Natural killer cell treated with Interleukin-12 subunit alpha and Interleukin-12 subunit beta and Interleukin-15 and Interleukin-18, amount 100 ng/mL, for 72 hours (primary cell): ENCODE measurements around the gene ERBB2. TPM values are rescaled to one million over a fixed set of nuclear protein-coding genes. Genes with fewer than 3 reads are reported as not detected.

Experiments
- ATAC-seq, 2 donors: fragments of 150-1000 bp; cut with Tn5 transposase in 1 of 2; sonication (Bioruptor Pico), chemical (Tn5 transposase) in 1 of 2; 2 replicates each; pipeline ENCODE4 v1.10.0; 2021
- DNase-seq: peaks from one replicate; pipeline ENCODE4 v3.0.0; 2022; ENCODE audit warnings: low spot score
- H3K27ac Mint-ChIP-seq, 2 donors: 1 replicate in 1 of 2; 2 replicates in 1 of 2; pipeline ENCODE4 v1.8.0; 2022; ENCODE audit warnings: mixed read lengths in 2 of 2, mild to moderate bottlenecking in 1 of 2, moderate library complexity in 1 of 2
- H3K27me3 Mint-ChIP-seq, 2 donors: 1 replicate in 1 of 2; 2 replicates in 1 of 2; pipeline ENCODE4 v1.8.0; 2022; ENCODE audit warnings: mixed read lengths in 2 of 2
- H3K36me3 Mint-ChIP-seq: one replicate; pipeline ENCODE4 v1.8.0; 2022; ENCODE audit warnings: mixed read lengths
- H3K4me1 Mint-ChIP-seq, 2 donors: 1 replicate in 1 of 2; 2 replicates in 1 of 2; pipeline ENCODE4 v1.8.0; 2022; ENCODE audit warnings: low read depth in 2 of 2, mixed read lengths in 2 of 2, mild to moderate bottlenecking in 1 of 2
- H3K4me3 Mint-ChIP-seq: one replicate; pipeline ENCODE4 v1.8.0; 2022; ENCODE audit warnings: mixed read lengths
- H3K9me3 Mint-ChIP-seq: 2 replicates; pipeline ENCODE4 v1.8.0; 2022; ENCODE audit warnings: mixed read lengths
- total RNA-seq, 2 donors: library from RNA; stranded (reverse); gene quantifications; one replicate each; pipeline ENCODE4 v1.2.3, GENCODE V29; 2022

ERBB2 gene
- total RNA-seq, 2 donors from 2014 or later, result 3.8 to 9.5 TPM

DNA sequence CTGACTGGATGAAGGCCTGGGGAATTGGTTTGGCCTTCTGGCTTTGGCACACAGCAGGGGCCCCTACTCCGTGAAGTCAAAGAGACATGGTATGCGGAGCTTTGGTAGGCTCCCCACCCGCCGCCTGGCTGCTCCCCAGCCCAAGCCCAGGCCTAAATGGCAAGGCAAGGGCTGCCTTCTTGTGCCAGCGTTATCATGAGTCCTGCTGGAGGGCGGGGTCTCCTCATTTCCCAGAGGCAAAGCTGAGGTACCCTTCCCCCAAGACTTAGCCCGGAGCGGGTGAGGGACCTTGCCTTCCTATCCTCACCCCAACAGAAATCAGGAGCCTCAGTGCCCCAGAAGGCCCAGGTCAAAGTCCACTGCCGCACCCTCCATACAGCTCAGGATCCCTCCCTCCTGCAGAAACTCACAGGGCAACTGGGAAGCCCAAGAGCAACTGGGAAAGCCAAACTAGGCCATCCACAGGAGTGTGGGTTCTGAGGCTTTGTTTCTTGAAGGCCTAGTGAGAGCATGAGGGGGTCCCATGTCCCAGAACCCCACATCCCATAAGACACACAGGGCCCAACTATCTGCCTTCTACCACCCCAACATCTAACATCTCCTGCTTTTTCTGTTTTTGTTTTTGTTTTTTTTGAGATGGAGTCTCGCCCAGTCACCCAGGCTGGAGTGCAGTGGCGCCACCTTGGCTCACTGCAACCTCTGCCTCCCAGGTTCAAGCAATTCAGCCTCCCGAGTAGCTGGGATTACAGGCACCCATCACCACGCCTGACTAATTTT, 21.3 kb upstream of the ERBB2 start:
- ATAC-seq (no peak), DNase-seq (no peak)
- Mint-ChIP-seq H3K27me3 (no peaks in the 10 kb centered on the region), H3K27ac (peak overlapping the region; percentile 94 to 98), H3K4me1 (peaks cover 56 to 58% of the 10 kb centered on the region in 2 donors), H3K4me3 (peak overlapping the region; percentile 70), H3K36me3 (no peaks in the 10 kb centered on the region), H3K9me3 (no peaks in the 10 kb centered on the region)

DNA sequence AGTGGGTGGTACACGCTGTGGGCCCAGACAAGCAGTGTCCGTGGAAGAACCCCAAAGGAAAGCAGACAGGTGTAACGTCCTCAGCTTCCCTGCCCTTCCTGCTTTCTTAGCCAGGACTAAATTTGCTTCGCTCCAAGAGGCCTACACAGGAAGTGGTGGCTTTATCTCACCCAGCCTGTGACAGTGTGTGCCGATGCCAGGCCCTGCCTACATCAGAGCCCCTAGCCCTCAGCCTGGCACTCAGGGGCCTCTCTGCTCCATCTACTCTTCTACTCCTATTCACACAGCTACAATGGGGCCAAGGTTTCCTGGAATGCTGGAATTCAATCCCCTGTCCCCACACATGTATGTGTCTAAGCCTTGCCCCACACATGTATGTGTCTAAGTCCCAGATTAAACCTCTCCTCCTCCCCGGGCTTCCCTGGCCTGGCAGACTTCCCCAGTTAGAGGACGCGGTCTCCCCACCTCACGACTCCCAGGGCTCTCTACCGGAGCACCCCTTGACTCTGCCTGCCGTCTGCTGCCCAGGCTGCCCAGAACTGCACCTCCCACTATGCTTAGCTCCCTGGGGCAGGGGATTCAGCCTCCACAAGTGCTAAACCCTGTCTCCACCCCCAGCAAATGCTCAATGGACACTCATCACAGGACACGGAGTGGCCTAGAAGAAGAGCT, 20.2 kb upstream of the ERBB2 start:
- no peak for DNase-seq
- Mint-ChIP-seq H3K27ac (peak overlapping the region; percentile 94 to 98), H3K9me3 (no peaks in the 10 kb centered on the region), H3K36me3 (no peaks in the 10 kb centered on the region), H3K27me3 (no peaks in the 10 kb centered on the region), H3K4me1 (peaks cover 58 to 61% of the 10 kb centered on the region in 2 donors), H3K4me3 (peak overlapping the region; percentile 70)
- ATAC-seq, result peak; percentile 76 to 84

DNA sequence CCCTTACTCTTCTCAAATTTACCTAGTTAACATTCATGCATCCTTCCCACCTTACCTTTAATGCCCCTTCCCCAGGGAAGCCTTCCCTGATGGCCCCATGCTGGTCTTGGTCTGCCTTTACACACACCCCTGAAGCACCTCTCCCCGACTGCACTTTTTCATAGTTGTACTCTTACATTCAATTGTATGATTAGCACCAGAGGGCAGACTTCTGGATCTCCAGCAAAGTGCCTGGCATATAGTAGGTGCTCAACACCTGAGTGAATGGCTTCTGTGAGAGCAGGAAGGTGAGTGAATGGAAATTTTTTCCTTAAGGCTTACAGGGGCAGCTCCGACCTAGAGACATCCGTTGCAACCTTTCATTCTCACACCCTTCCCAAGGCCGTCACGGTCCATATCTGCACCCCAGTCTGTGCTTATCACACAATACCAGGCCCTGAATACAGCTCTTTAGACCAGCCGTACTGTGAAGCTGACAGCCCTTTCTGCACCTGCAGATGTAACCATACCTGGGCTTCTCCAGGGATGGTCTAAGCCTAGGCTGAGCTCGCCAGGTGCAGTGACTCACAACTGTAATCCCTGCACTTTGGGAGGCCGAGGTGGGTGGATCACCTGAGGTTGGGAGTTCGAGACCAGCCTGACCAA, 16.4 kb upstream of the ERBB2 start:
- no peaks in the 10 kb centered on the region for H3K36me3 Mint-ChIP-seq
- H3K9me3 Mint-ChIP-seq, result peaks cover under 1% of the 10 kb centered on the region
- DNase-seq (no peak), ATAC-seq (no peak)
- peaks cover 46 to 53% of the 10 kb centered on the region in 2 donors for H3K4me1 Mint-ChIP-seq
- H3K4me3 Mint-ChIP-seq, result no peak overlapping the region
- peak overlapping the region in 1 of 2 donors; percentile 0 for H3K27ac Mint-ChIP-seq
- no peaks in the 10 kb centered on the region for H3K27me3 Mint-ChIP-seq

DNA sequence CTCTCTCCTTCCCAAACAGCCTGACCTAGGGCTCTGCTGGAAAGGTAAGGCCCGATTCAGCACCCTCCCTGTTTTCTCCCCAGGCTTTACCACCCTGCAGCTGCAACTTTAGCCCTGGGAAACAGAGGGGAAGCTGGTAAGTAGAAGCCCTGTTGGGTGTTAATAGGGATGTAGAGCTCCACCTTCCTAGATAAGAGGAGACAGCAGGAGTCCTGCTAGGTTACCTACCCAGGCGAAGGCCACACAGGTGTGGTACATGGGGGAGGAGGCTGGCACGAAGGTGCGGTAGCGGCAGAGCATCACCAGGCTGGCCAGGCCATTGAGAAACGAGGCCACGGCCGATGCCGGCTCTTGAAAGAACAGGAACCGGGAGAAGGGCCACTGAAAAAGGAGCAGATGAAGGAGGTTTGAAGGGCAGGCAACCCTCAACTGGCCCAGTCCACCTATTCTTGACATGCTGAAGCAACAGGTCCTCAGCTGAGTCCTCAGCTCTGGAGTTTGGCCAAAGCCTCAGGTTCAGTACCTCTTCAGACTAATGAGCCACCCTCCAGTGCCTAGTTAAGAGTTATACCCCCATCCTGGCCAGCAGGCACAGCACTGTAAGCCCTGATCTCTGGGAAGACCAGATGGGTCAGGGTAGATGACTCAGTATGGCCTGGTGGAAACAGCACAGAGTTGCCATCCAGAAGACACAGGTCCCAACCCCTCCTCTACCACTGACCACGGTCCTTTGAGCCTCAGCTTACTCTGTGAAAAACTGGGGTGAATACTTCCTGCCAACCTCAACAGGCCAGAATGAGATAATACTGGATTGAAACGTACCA, 15.3 kb upstream of the ERBB2 start:
- H3K36me3 Mint-ChIP-seq, result no peaks in the 10 kb centered on the region
- no peaks in the 10 kb centered on the region for H3K27me3 Mint-ChIP-seq
- ATAC-seq (no peak), DNase-seq (no peak)
- peaks cover 3% of the 10 kb centered on the region for H3K9me3 Mint-ChIP-seq
- no peak overlapping the region for H3K4me3 Mint-ChIP-seq
- peaks cover 42 to 49% of the 10 kb centered on the region in 2 donors for H3K4me1 Mint-ChIP-seq
- no peak overlapping the region for H3K27ac Mint-ChIP-seq

DNA sequence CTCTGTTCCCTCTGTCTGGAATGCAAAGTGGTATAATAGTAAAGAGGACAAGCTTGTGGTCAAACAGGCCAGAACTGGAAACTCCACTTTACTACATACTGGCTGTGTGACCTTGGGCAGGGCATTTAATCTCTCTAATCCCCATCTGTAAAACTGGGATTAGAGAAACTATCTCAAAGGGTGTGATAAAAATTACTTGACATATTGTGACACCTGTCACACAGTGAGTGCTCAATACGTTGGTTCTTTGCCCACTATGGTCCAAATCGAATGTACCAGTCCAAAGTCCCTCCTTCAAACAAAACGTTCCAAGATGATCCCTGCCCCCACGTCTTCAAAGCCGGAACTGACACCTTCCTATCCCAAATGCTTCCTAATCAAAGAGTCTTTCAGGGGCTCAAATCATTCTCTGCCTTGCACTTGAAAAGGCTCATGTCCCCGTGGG, 12.7 kb upstream of the ERBB2 start:
- peaks cover 3% of the 10 kb centered on the region for H3K9me3 Mint-ChIP-seq
- H3K36me3 Mint-ChIP-seq, result no peaks in the 10 kb centered on the region
- H3K4me1 Mint-ChIP-seq, result peaks cover 25 to 34% of the 10 kb centered on the region in 2 donors
- peak overlapping the region; percentile 92 for H3K4me3 Mint-ChIP-seq
- peak overlapping the region; percentile 86 to 98 for H3K27ac Mint-ChIP-seq
- H3K27me3 Mint-ChIP-seq, result no peaks in the 10 kb centered on the region
- DNase-seq (no peak), ATAC-seq (no peak)

DNA sequence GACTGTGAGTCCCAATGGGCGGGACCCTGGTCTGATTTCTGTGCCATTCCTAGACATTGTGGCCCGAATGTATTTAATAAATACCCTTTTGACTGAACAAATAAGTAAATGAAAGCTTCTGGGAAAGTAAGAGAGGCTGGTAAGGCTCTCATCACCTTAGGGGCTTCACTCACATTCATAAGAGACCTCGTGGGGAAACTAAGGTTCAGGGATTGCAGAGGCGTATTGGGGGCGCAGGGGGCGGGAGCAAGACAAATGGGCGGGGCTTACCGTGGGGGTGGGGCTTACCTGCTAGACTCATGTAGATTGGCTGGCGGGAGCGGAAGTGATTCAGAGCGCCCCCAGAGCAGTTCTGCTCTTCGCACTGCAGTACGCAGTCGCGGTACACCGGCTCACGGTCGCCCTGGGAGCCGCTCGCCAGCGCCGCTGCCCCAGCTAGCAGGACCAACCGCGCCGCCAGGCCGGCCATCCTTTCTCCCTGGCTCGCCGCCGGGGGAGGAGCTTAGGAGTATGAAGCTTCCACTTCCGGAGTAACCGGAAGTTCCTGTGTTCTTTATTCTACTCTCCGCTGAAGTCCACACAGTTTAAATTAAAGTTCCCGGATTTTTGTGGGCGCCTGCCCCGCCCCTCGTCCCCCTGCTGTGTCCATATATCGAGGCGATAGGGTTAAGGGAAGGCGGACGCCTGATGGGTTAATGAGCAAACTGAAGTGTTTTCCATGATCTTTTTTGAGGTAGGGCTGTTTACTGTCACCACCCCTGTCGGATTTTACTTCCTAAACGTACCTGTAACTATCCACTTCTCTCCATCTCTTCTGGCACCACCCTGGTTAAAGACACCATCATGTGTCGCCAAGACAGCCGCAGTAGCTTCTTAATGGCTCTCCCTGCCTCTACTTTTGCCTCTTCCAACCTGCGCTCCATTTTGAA, 12.1 kb upstream of the ERBB2 start, which contains the start of gene PGAP3:
PGAP3 (minus strand) TSS at position 512 of the 929 bp plus-strand sequence; CDS start at position 469, 43 bp downstream.
- Mint-ChIP-seq H3K36me3 (no peaks in the 10 kb centered on the region), H3K27me3 (no peaks in the 10 kb centered on the region), H3K9me3 (peaks cover 3% of the 10 kb centered on the region), H3K4me1 (peaks cover 25 to 34% of the 10 kb centered on the region in 2 donors), H3K27ac (peak within 1 kb of the TSS; percentile 86 to 98), H3K4me3 (peak within 1 kb of the TSS; percentile 92)
- ATAC-seq, result peak; percentile 98
- DNase-seq, result peak; percentile 93

DNA sequence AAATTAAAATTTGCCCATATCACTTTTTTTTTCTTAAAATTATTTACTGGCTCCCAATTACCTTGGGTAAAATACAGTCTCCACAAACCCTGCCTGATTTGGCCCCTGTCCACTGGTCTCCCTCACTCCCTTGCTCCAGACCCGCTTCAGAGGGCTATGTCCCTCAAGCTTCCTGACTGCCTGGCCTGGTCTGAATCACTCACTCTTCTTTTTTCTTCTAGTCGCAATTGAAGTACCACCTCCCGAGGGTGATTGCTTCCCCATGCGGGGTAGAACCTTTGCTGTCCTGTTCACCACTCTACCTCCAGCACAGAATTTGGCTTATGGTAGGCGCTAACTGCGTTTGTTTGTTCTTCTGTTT, 11.4 kb upstream of the ERBB2 start:
- ATAC-seq (no peak), DNase-seq (no peak)
- Mint-ChIP-seq H3K27me3 (no peaks in the 10 kb centered on the region), H3K36me3 (no peaks in the 10 kb centered on the region), H3K27ac (peak overlapping the region; percentile 86 to 98), H3K9me3 (peaks cover 3% of the 10 kb centered on the region), H3K4me1 (peaks cover 25 to 30% of the 10 kb centered on the region in 2 donors), H3K4me3 (peak overlapping the region; percentile 92)

DNA sequence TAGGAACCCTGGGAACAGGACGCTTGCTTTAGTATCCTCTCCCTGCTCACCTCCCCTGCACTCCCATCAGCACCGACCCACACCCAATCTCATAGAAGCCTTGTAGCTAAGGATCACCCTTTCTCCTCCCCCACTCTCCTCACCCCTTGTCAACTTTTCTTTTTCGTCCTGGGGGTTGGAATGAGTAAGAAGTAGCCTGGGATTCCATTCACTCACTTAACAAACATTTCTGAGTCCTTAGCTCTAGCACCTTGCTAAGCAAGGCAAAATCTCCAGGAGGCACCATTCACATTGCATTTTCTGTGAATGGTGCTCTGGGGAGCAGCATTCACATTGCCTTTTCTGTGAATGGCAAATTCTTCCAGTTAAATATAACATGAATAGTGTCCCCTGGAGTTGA, 10.9 kb upstream of the ERBB2 start:
- H3K4me1 Mint-ChIP-seq, result peaks cover 25 to 30% of the 10 kb centered on the region in 2 donors
- H3K36me3 Mint-ChIP-seq, result no peaks in the 10 kb centered on the region
- no peaks in the 10 kb centered on the region for H3K27me3 Mint-ChIP-seq
- DNase-seq, result no peak
- peak overlapping the region; percentile 86 to 98 for H3K27ac Mint-ChIP-seq
- H3K9me3 Mint-ChIP-seq, result peaks cover 3% of the 10 kb centered on the region
- peak overlapping the region; percentile 92 for H3K4me3 Mint-ChIP-seq
- no peak for ATAC-seq

DNA sequence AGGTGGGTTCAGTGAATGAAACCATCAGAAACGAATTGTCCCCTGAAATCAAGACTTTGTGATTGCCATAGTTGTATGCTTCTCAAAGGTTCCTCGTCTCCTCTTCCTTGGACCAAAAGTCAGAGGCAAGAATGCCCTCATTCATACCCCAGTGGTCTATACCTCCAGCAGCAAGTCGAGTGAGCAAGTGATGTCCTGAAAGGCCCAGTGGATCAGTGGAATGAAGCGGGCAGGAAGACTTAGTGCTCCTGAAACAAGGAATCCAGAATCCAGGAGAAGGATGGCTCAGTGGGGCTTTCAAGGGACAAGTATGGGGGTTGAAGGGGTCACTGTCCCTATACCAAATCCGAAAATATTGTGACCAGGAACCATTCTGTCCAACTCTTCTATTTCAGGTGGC, 5.3 kb upstream of the ERBB2 start:
- Mint-ChIP-seq H3K36me3 (no peaks in the 10 kb centered on the region), H3K27ac (no peak overlapping the region), H3K4me3 (no peak overlapping the region), H3K4me1 (peaks cover 2 to 3% of the 10 kb centered on the region in 2 donors), H3K9me3 (no peaks in the 10 kb centered on the region), H3K27me3 (peaks cover 5 to 11% of the 10 kb centered on the region in 2 donors)
- ATAC-seq (no peak), DNase-seq (no peak)

DNA sequence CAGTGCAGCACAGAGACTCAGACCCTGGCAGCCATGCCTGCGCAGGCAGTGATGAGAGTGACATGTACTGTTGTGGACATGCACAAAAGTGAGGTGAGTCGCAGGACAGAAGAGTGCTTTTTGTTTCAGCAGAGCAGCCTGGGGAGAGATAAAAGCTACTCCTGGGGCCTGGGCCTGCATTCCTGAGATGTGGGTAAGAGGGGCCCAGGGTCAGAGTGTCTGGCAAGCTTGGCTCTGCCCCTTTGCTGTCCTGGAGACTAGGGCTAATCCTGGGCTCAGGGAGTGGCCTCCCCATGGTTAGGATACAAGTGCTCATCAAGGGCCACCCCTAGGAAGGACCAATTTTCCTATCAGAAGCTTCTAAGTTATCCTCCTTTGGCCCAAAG, 4.8 kb upstream of the ERBB2 start:
- Mint-ChIP-seq H3K9me3 (no peaks in the 10 kb centered on the region), H3K27me3 (peaks cover 8 to 14% of the 10 kb centered on the region in 2 donors), H3K4me1 (peaks cover 4 to 5% of the 10 kb centered on the region in 2 donors), H3K4me3 (no peak overlapping the region), H3K36me3 (no peaks in the 10 kb centered on the region), H3K27ac (no peak overlapping the region)
- DNase-seq (no peak), ATAC-seq (no peak)

DNA sequence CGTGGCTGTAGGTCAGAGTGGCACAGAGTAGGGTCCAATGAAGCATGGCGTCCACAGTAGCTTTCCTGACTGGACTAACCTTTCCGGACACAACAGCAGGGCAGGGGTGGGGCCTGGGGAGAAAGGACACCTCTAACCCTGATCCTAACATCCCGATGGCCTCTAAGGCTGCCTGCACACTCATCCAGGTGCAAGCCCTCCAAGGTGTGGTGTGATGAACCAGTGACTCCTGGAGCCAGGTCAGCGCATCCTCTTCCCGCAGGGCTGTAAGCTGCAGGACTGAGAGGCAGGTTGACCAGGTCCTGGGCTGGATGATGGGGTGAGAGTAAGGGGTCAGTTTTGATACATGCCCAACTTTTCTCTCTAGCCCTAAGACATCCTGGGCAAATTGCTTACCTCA, 3.1 kb upstream of the ERBB2 start:
- Mint-ChIP-seq H3K4me1 (peaks cover 9 to 13% of the 10 kb centered on the region in 2 donors), H3K27me3 (peaks cover 15 to 21% of the 10 kb centered on the region in 2 donors), H3K36me3 (no peaks in the 10 kb centered on the region), H3K9me3 (no peaks in the 10 kb centered on the region), H3K4me3 (no peak overlapping the region), H3K27ac (no peak overlapping the region)
- DNase-seq, result no peak
- ATAC-seq, result peak in 1 of 2 donors; percentile 36

DNA sequence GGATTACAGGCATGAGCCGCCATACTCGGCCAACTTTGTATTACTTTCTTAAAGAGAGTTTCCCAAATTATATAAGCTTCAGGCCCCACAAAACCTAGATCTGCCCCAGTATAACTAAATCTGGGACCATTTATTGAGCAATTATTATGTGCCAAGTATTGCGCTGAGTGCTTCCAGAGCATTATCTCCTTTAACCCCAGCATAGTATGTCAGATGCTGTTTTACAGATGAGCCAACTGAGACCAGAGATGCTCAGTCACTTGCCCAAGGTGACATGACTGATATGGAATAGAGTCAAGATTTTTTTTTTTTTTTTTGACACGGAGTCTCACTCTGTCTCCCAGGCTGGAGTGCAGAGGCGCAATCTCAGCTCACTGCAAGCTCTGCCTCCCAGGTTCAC, 1.9 kb upstream of the ERBB2 start:
- H3K4me1 Mint-ChIP-seq, result peaks cover 9 to 19% of the 10 kb centered on the region in 2 donors
- ATAC-seq (no peak), DNase-seq (no peak)
- H3K36me3 Mint-ChIP-seq, result no peaks in the 10 kb centered on the region
- H3K9me3 Mint-ChIP-seq, result no peaks in the 10 kb centered on the region
- H3K4me3 Mint-ChIP-seq, result no peak overlapping the region
- peaks cover 15 to 21% of the 10 kb centered on the region in 2 donors for H3K27me3 Mint-ChIP-seq
- H3K27ac Mint-ChIP-seq, result no peak overlapping the region
